Skeletal muscle cell (primary cell): Measurements from ENCODE around the gene PDE4D.

Source experiments
- DNase-seq: peaks from one replicate; pipeline ENCODE4 v3.0.0-alpha.2; 2010; ENCODE audit warnings: low read depth
- H3K4me3 ChIP-seq: 2 replicates; pipeline ENCODE4 v1.5.1; 2011; ENCODE audit warnings: low read depth, mild to moderate bottlenecking, control low read depth, low read length, moderate library complexity

Gene PDE4D

DNA sequence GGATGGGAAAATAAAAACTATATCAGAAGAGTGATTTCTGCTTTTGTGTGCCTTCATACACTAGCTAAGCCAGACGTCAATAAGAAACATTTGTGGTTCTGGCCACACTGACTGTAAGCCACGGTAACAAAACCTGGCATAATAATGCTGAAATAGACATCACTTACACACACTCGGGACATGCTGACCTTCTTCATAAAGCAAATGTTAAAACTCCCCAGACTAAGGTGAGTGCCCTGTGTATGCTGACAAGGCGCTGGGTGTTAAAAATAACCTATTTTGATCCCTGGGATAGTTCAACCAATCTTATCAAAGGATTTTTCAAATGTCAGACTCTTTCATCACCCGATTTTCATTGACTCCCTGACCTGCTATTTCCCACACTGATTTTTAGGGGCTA, 973.7 kb downstream of the PDE4D start:
- no peak for DNase-seq
- no peak overlapping the region for H3K4me3 ChIP-seq
